Endothelial cell of umbilical vein (primary cell): Measurements from ENCODE around the gene MEOX1. TPM values are rescaled to one million over a fixed set of nuclear protein-coding genes. Genes with fewer than 3 reads are reported as not detected.

Experiments
- BruUV-seq: library from RNA; stranded (reverse); fragments of 400-500 nt; replicated peaks from 2 replicates; lab custom pipeline; 2021; lab: Mats Ljungman, UMichigan
- CTCF ChIA-PET: fragments of 300-600, 350-600 bp; sonication (Branson Sonifier 250); formaldehyde crosslinking; loops from one replicate; lab custom pipeline; 2021; ENCODE audit warnings: antibody characterized with exemption, inconsistent platforms; lab: Charles Lee
- POLR2A ChIA-PET: fragments of 300-600, 350-600 bp; sonication (Branson Sonifier 250); formaldehyde crosslinking; loops from one replicate; lab custom pipeline; 2021; ENCODE audit warnings: antibody characterized with exemption, inconsistent platforms; lab: Charles Lee
- DNase-seq: peaks from one replicate; pipeline ENCODE4 v3.0.0-alpha.2; 2011; ENCODE audit warnings: low read depth, low spot score
- FAIRE-seq: peaks from 2 replicates; lab custom pipeline; 2011; peaks lifted over from hg19 to GRCh38; lab: Jason Lieb, UNC
- H2AFZ ChIP-seq: 2 replicates; pipeline ENCODE4 v1.6.0; 2012; ENCODE audit warnings: low read depth, low read length, control low read depth, inconsistent platforms
- H3K27ac ChIP-seq: 2 replicates; pipeline ENCODE4 v1.5.1; 2011; ENCODE audit warnings: low read depth, mild to moderate bottlenecking, control low read depth, low read length, moderate library complexity; ENCODE audit not compliant: insufficient read depth
- H3K27me3 ChIP-seq, 2 experiments: 2 replicates each; pipeline versions ENCODE4 v1.6.0 to v1.6.1; 2011; ENCODE audit warnings: low read length in 2 of 2, mixed read lengths in 1 of 2; ENCODE audit not compliant: control insufficient read depth in 2 of 2, insufficient read depth in 2 of 2
- H3K36me3 ChIP-seq, 2 experiments: 2 replicates in 1 of 2; 3 replicates in 1 of 2; pipeline ENCODE4 v1.5.1; 2011; ENCODE audit warnings: low read length in 2 of 2, mild to moderate bottlenecking in 1 of 2, moderate library complexity in 1 of 2; ENCODE audit not compliant: control insufficient read depth in 2 of 2, insufficient read depth in 2 of 2; ENCODE audit errors: extremely low read depth in 1 of 2
- H3K4me1 ChIP-seq: 3 replicates; pipeline ENCODE4 v1.5.1; 2011; ENCODE audit warnings: mild to moderate bottlenecking, low read length; ENCODE audit not compliant: control insufficient read depth, insufficient read depth; ENCODE audit errors: extremely low read depth
- H3K4me2 ChIP-seq: 2 replicates; pipeline ENCODE4 v1.6.1; 2011; ENCODE audit warnings: low read length, control low read depth, mixed read lengths; ENCODE audit not compliant: insufficient read depth
- H3K4me3 ChIP-seq, 3 experiments: fragments of 200-600 bp in 1 of 3; sonication (generic), shearing (Covaris generic) in 1 of 3; replicated peaks in 1 of 3; 2 replicates each; pipeline ENCODE4 v1.5.1; 2011 to 2016; ENCODE audit warnings: control low read depth in 3 of 3, low read length in 3 of 3, mild to moderate bottlenecking in 2 of 3, inconsistent platforms in 1 of 3, low read depth in 1 of 3, moderate library complexity in 1 of 3; ENCODE audit not compliant: insufficient read depth in 1 of 3
- H3K79me2 ChIP-seq: 2 replicates; pipeline ENCODE4 v1.6.0; 2012; ENCODE audit warnings: low read length, inconsistent platforms; ENCODE audit not compliant: control insufficient read depth, insufficient read depth
- H3K9ac ChIP-seq: replicated peaks from 2 replicates; pipeline ENCODE3; 2011; ENCODE audit warnings: low read length, control low read depth; ENCODE audit not compliant: insufficient read depth; ENCODE audit errors: extremely low read depth
- H3K9me1 ChIP-seq: replicated peaks from 3 replicates; pipeline ENCODE4 v1.6.0; 2011; ENCODE audit warnings: mild to moderate bottlenecking, low read length; ENCODE audit not compliant: control insufficient read depth, insufficient read depth; ENCODE audit errors: extremely low read depth
- H3K9me3 ChIP-seq: replicated peaks from 2 replicates; pipeline ENCODE4 v1.5.1; 2012; ENCODE audit warnings: low read length, inconsistent platforms; ENCODE audit not compliant: control insufficient read depth, insufficient read depth
- H4K20me1 ChIP-seq: replicated peaks from 2 replicates; pipeline ENCODE3; 2011; ENCODE audit warnings: mild to moderate bottlenecking, low read length; ENCODE audit not compliant: control insufficient read depth, insufficient read depth; ENCODE audit errors: extremely low read depth
- EZH2 ChIP-seq: IDR thresholded peaks from 2 replicates; pipeline ENCODE4 v1.6.1; 2012; ENCODE audit warnings: borderline replicate concordance, low read depth, mild to moderate bottlenecking, moderate library complexity, low read length, inconsistent platforms; ENCODE audit not compliant: severe bottlenecking
- FOS ChIP-seq: IDR thresholded peaks from 2 replicates; pipeline ENCODE4 v1.6.1; 2011; ENCODE audit warnings: mild to moderate bottlenecking, low read length, moderate library complexity, borderline replicate concordance; ENCODE audit not compliant: insufficient read depth
- GATA2 ChIP-seq: IDR thresholded peaks from 2 replicates; pipeline ENCODE4 v1.7.0; 2011; ENCODE audit warnings: low read depth, mild to moderate bottlenecking, moderate library complexity, mixed read lengths, low read length; ENCODE audit not compliant: insufficient read length, insufficient read depth
- JUN ChIP-seq: IDR thresholded peaks from 2 replicates; pipeline ENCODE4 v1.6.1; 2011; ENCODE audit warnings: borderline replicate concordance, low read depth; ENCODE audit not compliant: insufficient read length, insufficient read depth
- MYC ChIP-seq: IDR thresholded peaks from one replicate; pipeline ENCODE4 v1.6.1; 2011; ENCODE audit warnings: mild to moderate bottlenecking, low read depth, low read length
- POLR2A ChIP-seq: IDR thresholded peaks from 2 replicates; pipeline ENCODE4 v1.6.1; 2012; ENCODE audit warnings: low read depth, mild to moderate bottlenecking, control low read depth, low read length
- POLR2AphosphoS5 ChIP-seq: IDR thresholded peaks from 2 replicates; pipeline ENCODE4 v1.6.1; 2012; ENCODE audit warnings: low read depth, mild to moderate bottlenecking, control low read depth, low read length, moderate library complexity; ENCODE audit not compliant: insufficient read depth
- dilution Hi-C: fragments of 300-500 bp; cut with MboI; formaldehyde crosslinking; loops from one replicate; pipeline ENCODE4 v1.15.0; 2019; ENCODE audit warnings: low sequenced_read_pairs; ENCODE audit not compliant: extremely low pct_ligation_motif_present
- intact Hi-C: fragments of 100-400 bp; cut with micrococcal nuclease; formaldehyde crosslinking; loops from one replicate; pipeline ENCODE4 v1.10.0; 2022
- polyA plus RNA-seq, 4 experiments: library from polyadenylated mRNA; depleted of rRNA in 3 of 4; stranded (reverse) in 3 of 4; unstranded in 1 of 4; fragments of >200 nt; gene quantifications; 2 replicates each; pipeline versions ENCODE4 v1.2.1 to v1.2.3, GENCODE V29; 2011 to 2012; ENCODE audit warnings: missing spikeins in 1 of 4
- total RNA-seq: library from RNA; stranded (reverse); gene quantifications from 2 replicates; pipeline ENCODE4 v1.2.3, GENCODE V29; 2021
- TF ChIP-seq, protein P1 (sequence below), 2 donors: IDR thresholded peaks; 1 replicate in 1 of 2; 2 replicates in 1 of 2; pipeline ENCODE4 v1.5.1; 2011; ENCODE audit warnings: low read length in 2 of 2, mild to moderate bottlenecking in 2 of 2, moderate library complexity in 2 of 2, control low read depth in 1 of 2, inconsistent platforms in 1 of 2, low read depth in 1 of 2; ENCODE audit not compliant: insufficient read depth in 1 of 2; ENCODE audit errors: extremely low read depth in 1 of 2
- TF ChIP-seq, protein P2 (sequence below): IDR thresholded peaks from 2 replicates; pipeline ENCODE4 v1.6.1; 2011; ENCODE audit not compliant: insufficient read depth, insufficient read length

The MEOX1 gene
- total and polyA plus RNA-seq, 2 donors (not counting 3 experiments of a cell fraction or from before 2014, with no cell fraction given), result 0.06 TPM; not detected in 1

DNA sequence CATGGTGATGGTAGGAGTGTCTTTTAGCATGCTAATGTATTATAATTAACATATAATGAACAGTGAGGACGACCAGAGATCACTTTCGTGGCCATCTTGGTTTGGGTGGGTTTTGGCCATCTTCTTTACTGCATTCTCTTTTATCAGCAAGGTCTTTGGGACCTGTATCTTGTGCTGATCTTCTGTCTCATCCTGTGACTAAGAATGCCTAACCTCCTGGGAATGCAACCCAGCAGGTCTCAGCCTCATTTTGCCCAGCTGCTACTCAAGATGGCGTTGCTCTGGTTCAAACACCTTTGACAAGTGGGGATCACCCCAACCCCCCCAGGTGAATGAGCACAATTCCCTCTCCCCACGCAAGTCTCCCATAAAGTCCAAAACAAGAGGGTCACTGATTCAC, 66.3 kb downstream of the MEOX1 start:
- TF ChIP-seq POLR2AphosphoS5 (no peak), GATA2 (no peak), POLR2A (no peak), JUN (no peak), EZH2 (no peak), FOS (no peak), MYC (no peak)
- TF ChIP-seq, protein P1, sequence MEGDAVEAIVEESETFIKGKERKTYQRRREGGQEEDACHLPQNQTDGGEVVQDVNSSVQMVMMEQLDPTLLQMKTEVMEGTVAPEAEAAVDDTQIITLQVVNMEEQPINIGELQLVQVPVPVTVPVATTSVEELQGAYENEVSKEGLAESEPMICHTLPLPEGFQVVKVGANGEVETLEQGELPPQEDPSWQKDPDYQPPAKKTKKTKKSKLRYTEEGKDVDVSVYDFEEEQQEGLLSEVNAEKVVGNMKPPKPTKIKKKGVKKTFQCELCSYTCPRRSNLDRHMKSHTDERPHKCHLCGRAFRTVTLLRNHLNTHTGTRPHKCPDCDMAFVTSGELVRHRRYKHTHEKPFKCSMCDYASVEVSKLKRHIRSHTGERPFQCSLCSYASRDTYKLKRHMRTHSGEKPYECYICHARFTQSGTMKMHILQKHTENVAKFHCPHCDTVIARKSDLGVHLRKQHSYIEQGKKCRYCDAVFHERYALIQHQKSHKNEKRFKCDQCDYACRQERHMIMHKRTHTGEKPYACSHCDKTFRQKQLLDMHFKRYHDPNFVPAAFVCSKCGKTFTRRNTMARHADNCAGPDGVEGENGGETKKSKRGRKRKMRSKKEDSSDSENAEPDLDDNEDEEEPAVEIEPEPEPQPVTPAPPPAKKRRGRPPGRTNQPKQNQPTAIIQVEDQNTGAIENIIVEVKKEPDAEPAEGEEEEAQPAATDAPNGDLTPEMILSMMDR (IDR thresholded peaks at IDR 0.05; ENCODE audit: extremely low read depth in 1 of 2, insufficient read depth in 1 of 2, low read depth in 1 of 2, low read length in 2 of 2), result no peak
- TF ChIP-seq, protein P2, sequence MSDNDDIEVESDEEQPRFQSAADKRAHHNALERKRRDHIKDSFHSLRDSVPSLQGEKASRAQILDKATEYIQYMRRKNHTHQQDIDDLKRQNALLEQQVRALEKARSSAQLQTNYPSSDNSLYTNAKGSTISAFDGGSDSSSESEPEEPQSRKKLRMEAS, result no peak
- CTCF ChIA-PET, result interaction anchor here (1.4 kb wide), 1 partner anchor 9 kb away, joined by 3 read pairs; no protein-coding TSS in a partner anchor
- Histone ChIP-seq H3K36me3 (no peaks in the 10 kb centered on the region), H3K4me3 (no peak overlapping the region), H3K9me3 (no peaks in the 10 kb centered on the region), H4K20me1 (no peaks in the 10 kb centered on the region), H3K4me2 (no peak overlapping the region), H3K27ac (no peak overlapping the region), H3K79me2 (no peaks in the 10 kb centered on the region), H3K9me1 (no peaks in the 10 kb centered on the region), H2AFZ (no peak overlapping the region), H3K4me1 (peaks cover 23% of the 10 kb centered on the region), H3K27me3 (no peaks in the 10 kb centered on the region), H3K9ac (no peak overlapping the region)
- BruUV-seq, result no TSS peak
- intact Hi-C loops, result no loop called here
- POLR2A ChIA-PET, result no interaction called here
- dilution Hi-C loops, result no loop called here
- FAIRE-seq (no peak), DNase-seq (no peak)
